Trophoblast cell (in vitro differentiated cells and primary cell): ENCODE measurements around the gene RET.

Source experiments
- DNase-seq, 2 donors: peaks; one replicate each; pipeline ENCODE4 v3.0.0-alpha.2; 2016
- H2AFZ ChIP-seq: 2 replicates; pipeline ENCODE4 v1.6.1; 2013; ENCODE audit warnings: low read length, moderate library complexity, mild to moderate bottlenecking; ENCODE audit not compliant: insufficient read depth, poor library complexity
- H2AK5ac ChIP-seq: 2 replicates; pipeline ENCODE4 v1.6.1; 2013; ENCODE audit warnings: mild to moderate bottlenecking, low read length
- H2BK120ac ChIP-seq: 2 replicates; pipeline ENCODE4 v1.6.1; 2013; ENCODE audit warnings: low read length, mild to moderate bottlenecking, moderate library complexity; ENCODE audit not compliant: insufficient read depth, poor library complexity
- H2BK12ac ChIP-seq: 2 replicates; pipeline ENCODE4 v1.6.1; 2013; ENCODE audit warnings: mild to moderate bottlenecking, low read length, moderate library complexity
- H2BK5ac ChIP-seq: 2 replicates; pipeline ENCODE4 v1.6.1; 2013; ENCODE audit warnings: low read length, low read depth, moderate library complexity, mild to moderate bottlenecking; ENCODE audit not compliant: poor library complexity
- H3K14ac ChIP-seq: 2 replicates; pipeline ENCODE4 v1.6.1; 2013; ENCODE audit warnings: mild to moderate bottlenecking, low read length
- H3K18ac ChIP-seq: 2 replicates; pipeline ENCODE4 v1.6.1; 2013; ENCODE audit warnings: mild to moderate bottlenecking, low read length
- H3K23ac ChIP-seq: 2 replicates; pipeline ENCODE4 v1.6.1; 2013; ENCODE audit warnings: low read length
- H3K27ac ChIP-seq: 2 replicates; pipeline ENCODE4 v1.5.1; 2013; ENCODE audit warnings: low read depth, mild to moderate bottlenecking, inconsistent platforms, low read length, moderate library complexity
- H3K27me3 ChIP-seq: 2 replicates; pipeline ENCODE4 v1.6.1; 2013; ENCODE audit warnings: inconsistent platforms, mild to moderate bottlenecking, low read length, moderate library complexity; ENCODE audit not compliant: insufficient read depth
- H3K36me3 ChIP-seq, 2 experiments: 1 replicate in 1 of 2; 2 replicates in 1 of 2; pipeline ENCODE4 v1.6.1; 2013; ENCODE audit warnings: low read length in 2 of 2, mild to moderate bottlenecking in 2 of 2, moderate library complexity in 1 of 2; ENCODE audit not compliant: insufficient read depth in 2 of 2, control insufficient read depth in 1 of 2
- H3K4ac ChIP-seq: 2 replicates; pipeline ENCODE4 v1.6.1; 2013; ENCODE audit warnings: low read depth, mild to moderate bottlenecking, low read length, moderate library complexity
- H3K4me1 ChIP-seq, 2 experiments: 1 replicate in 1 of 2; 2 replicates in 1 of 2; pipeline ENCODE4 v1.6.1; 2013; ENCODE audit warnings: low read length in 2 of 2, mild to moderate bottlenecking in 2 of 2, moderate library complexity in 1 of 2; ENCODE audit not compliant: insufficient read depth in 2 of 2, control insufficient read depth in 1 of 2
- H3K4me2 ChIP-seq: 2 replicates; pipeline ENCODE4 v1.6.1; 2013; ENCODE audit warnings: inconsistent platforms, mild to moderate bottlenecking, low read length, moderate library complexity
- H3K4me3 ChIP-seq: 2 replicates; pipeline ENCODE4 v1.5.1; 2013; ENCODE audit warnings: mild to moderate bottlenecking, low read depth, low read length, inconsistent platforms
- H3K79me1 ChIP-seq: one replicate; pipeline ENCODE4 v1.6.1; 2013; ENCODE audit warnings: low read length
- H3K79me2 ChIP-seq: 2 replicates; pipeline ENCODE4 v1.6.1; 2013; ENCODE audit warnings: low read length, mild to moderate bottlenecking; ENCODE audit not compliant: control insufficient read depth, insufficient read depth, poor library complexity
- H3K9ac ChIP-seq: 2 replicates; pipeline ENCODE4 v1.6.1; 2013; ENCODE audit warnings: mild to moderate bottlenecking, low read length
- H3K9me3 ChIP-seq: 2 replicates; pipeline ENCODE4 v1.6.1; 2013; ENCODE audit warnings: low read depth, mild to moderate bottlenecking, control low read depth, inconsistent platforms, low read length; ENCODE audit not compliant: insufficient read depth
- H4K12ac ChIP-seq: 2 replicates; pipeline ENCODE4 v1.6.1; 2013; ENCODE audit warnings: low read depth, mild to moderate bottlenecking, low read length, moderate library complexity
- H4K8ac ChIP-seq: 2 replicates; pipeline ENCODE4 v1.6.1; 2013; ENCODE audit warnings: low read depth, mild to moderate bottlenecking, low read length, moderate library complexity
- H4K91ac ChIP-seq: one replicate; pipeline ENCODE4 v1.6.1; 2013; ENCODE audit warnings: low read depth, mild to moderate bottlenecking, low read length, moderate library complexity
- WGBS: extraction: QIAGEN DNeasy Blood & Tissue Kit; methylation state at CpG from one replicate; pipeline ENCODE4 v1.1.7; 2013; ENCODE audit warnings: missing lambda C conversion rate; ENCODE audit not compliant: insufficient read length, insufficient coverage; ENCODE audit errors: extremely low coverage; 5-methylcytosine and 5-hydroxymethylcytosine counted together

Gene RET

GRCh38 chr10:43032613-43033012 is 44.3 kb upstream of the RET start:
- Histone ChIP-seq H3K14ac (no peak overlapping the region), H2BK120ac (no peak overlapping the region), H4K91ac (no peak overlapping the region), H3K9me3 (no peaks in the 10 kb centered on the region), H2BK12ac (no peak overlapping the region), H3K23ac (no peak overlapping the region), H3K4me2 (no peak overlapping the region), H3K4ac (no peak overlapping the region), H3K9ac (no peak overlapping the region), H2AK5ac (no peak overlapping the region), H3K27me3 (no peaks in the 10 kb centered on the region), H3K36me3 (no peaks in the 10 kb centered on the region), H3K79me1 (no peaks in the 10 kb centered on the region), H3K18ac (no peak overlapping the region), H3K4me1 (no peaks in the 10 kb centered on the region), H4K12ac (no peak overlapping the region), H2BK5ac (no peak overlapping the region), H3K4me3 (no peak overlapping the region), H4K8ac (no peak overlapping the region), H3K27ac (no peak overlapping the region), H3K79me2 (no peaks in the 10 kb centered on the region), H2AFZ (no peak overlapping the region)
- no peak for DNase-seq
- no CpG with 5 or more reads among the region's 1 CpG for WGBS

DNA sequence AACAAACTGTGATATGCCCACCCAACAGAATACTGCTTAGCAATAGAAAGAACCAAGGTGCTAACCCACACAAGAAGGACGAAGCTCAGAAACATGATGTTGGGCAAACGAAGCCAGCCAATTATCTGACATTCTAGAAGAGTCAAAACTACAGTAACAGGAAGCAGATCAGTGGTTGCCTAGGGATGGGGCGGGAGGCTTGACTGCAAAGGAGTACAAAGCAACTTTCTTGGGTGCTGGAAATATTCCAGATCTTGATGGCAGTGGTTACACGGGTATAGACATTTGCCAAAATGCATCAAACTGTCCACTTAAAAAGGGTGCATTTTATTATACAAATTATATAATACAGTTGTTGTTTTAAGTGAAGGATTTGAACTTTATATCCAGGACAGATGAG is 41.1 kb upstream of the RET start:
- Histone ChIP-seq H4K12ac (no peak overlapping the region), H3K4me1 (no peaks in the 10 kb centered on the region), H4K8ac (no peak overlapping the region), H2BK120ac (no peak overlapping the region), H3K18ac (no peak overlapping the region), H3K23ac (no peak overlapping the region), H4K91ac (no peak overlapping the region), H3K79me2 (no peaks in the 10 kb centered on the region), H2AFZ (no peak overlapping the region), H3K27me3 (no peaks in the 10 kb centered on the region), H2AK5ac (no peak overlapping the region), H3K4me2 (no peak overlapping the region), H3K27ac (no peak overlapping the region), H3K79me1 (no peaks in the 10 kb centered on the region), H2BK5ac (no peak overlapping the region), H3K36me3 (no peaks in the 10 kb centered on the region), H2BK12ac (no peak overlapping the region), H3K4me3 (no peak overlapping the region), H3K9me3 (peaks cover 5% of the 10 kb centered on the region), H3K9ac (no peak overlapping the region), H3K14ac (no peak overlapping the region), H3K4ac (no peak overlapping the region)
- DNase-seq = no peak
- no CpG with 5 or more reads among the region's 4 CpGs for WGBS

DNA sequence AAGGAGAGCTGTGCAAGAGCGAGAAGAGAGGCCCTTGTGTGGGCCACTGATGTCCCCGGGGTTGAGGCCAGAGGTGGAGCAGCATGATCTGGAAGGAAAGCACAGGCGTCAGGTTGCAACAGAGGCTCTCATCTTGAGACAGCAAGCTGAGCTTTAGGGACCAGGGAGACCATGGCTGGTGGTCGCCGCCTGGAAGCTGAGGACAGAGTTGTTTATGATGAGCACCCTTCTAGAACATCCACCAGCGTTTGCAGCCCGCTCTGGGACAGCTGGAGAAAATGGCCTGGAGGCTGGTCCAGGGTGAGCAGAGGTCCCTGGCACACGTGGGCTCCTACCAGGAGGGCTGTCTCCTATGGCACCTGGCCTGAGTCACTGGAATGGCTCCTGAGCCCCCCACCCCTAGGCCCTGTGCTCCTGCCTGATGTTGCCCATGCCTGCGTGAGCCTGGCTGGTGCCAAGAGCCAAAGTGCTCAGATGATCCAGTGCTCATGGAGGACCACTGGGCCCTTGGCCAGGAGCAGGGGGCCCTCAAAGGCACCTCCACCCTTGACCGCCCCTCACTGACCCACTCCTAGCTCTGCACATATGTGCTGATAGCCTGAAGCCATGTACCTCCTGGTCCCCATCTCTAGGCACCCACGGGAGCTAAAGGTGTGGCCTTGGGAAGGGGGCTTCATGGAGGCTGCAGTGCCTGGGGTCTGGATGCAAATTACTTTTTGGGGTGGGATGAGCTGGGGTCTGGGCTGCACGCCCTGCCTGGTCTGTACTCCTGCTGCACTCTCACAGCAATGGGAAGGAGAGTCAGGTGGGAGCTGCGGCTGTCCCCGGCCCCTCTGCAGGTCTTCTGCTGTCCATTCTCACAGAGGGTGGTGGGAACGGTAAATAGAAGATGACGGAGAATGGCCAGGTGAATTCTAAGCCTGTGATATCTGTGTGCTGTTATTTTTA is 40.1 kb upstream of the RET start:
- H4K12ac ChIP-seq = no peak overlapping the region
- H3K4ac ChIP-seq = no peak overlapping the region
- H4K8ac ChIP-seq = no peak overlapping the region
- H3K27ac ChIP-seq = no peak overlapping the region
- H3K4me3 ChIP-seq = no peak overlapping the region
- no peaks in the 10 kb centered on the region for H3K79me1 ChIP-seq
- peaks cover 5% of the 10 kb centered on the region for H3K9me3 ChIP-seq
- WGBS = no CpG with 5 or more reads among the region's 16 CpGs
- H4K91ac ChIP-seq = no peak overlapping the region
- no peak overlapping the region for H3K18ac ChIP-seq
- no peak overlapping the region for H2AFZ ChIP-seq
- no peak overlapping the region for H2AK5ac ChIP-seq
- no peaks in the 10 kb centered on the region for H3K4me1 ChIP-seq
- H3K36me3 ChIP-seq = no peaks in the 10 kb centered on the region
- H3K27me3 ChIP-seq = no peaks in the 10 kb centered on the region
- H3K9ac ChIP-seq = no peak overlapping the region
- no peak overlapping the region for H3K4me2 ChIP-seq
- H2BK5ac ChIP-seq = no peak overlapping the region
- DNase-seq = no peak
- no peaks in the 10 kb centered on the region for H3K79me2 ChIP-seq
- H3K23ac ChIP-seq = no peak overlapping the region
- H2BK120ac ChIP-seq = no peak overlapping the region
- H3K14ac ChIP-seq = no peak overlapping the region
- H2BK12ac ChIP-seq = no peak overlapping the region

- H3K4me2 ChIP-seq = no peak overlapping the region
- no peak overlapping the region for H3K23ac ChIP-seq
- no peaks in the 10 kb centered on the region for H3K79me1 ChIP-seq
- no CpG with 5 or more reads among the region's 6 CpGs for WGBS
- H2BK5ac ChIP-seq = no peak overlapping the region
- no peak overlapping the region for H3K18ac ChIP-seq
- no peak overlapping the region for H4K91ac ChIP-seq
- H3K14ac ChIP-seq = no peak overlapping the region
- H3K27me3 ChIP-seq = no peaks in the 10 kb centered on the region
- no peak overlapping the region for H3K9ac ChIP-seq
- H3K4ac ChIP-seq = no peak overlapping the region
- no peak overlapping the region for H2BK12ac ChIP-seq
- no peak overlapping the region for H2AFZ ChIP-seq
- H4K12ac ChIP-seq = no peak overlapping the region
- no peaks in the 10 kb centered on the region for H3K79me2 ChIP-seq
- H3K27ac ChIP-seq = no peak overlapping the region
- no peak overlapping the region for H4K8ac ChIP-seq
- no peak overlapping the region for H2AK5ac ChIP-seq
- no peaks in the 10 kb centered on the region for H3K4me1 ChIP-seq
- H3K4me3 ChIP-seq = no peak overlapping the region
- H2BK120ac ChIP-seq = no peak overlapping the region
- H3K36me3 ChIP-seq = no peaks in the 10 kb centered on the region
- DNase-seq = no peak
- H3K9me3 ChIP-seq = peaks cover 5% of the 10 kb centered on the region
Observed at GRCh38 chr10:43037440-43037839, 39.4 kb upstream of the RET start.
